Fibroblast of the conjunctiva (primary cell): ENCODE results near the gene NUDCD3.

Source experiments
- DNase-seq: peaks from one replicate; pipeline ENCODE4 v3.0.0-alpha.2; 2010; ENCODE audit warnings: low read depth

The NUDCD3 gene

GRCh38 chr7:44477938-44478337 lies 12.5 kb downstream of the NUDCD3 start:
- DNase-seq: no peak

GRCh38 chr7:44477063-44477830 lies 13.2 kb downstream of the NUDCD3 start:
- peak; percentile 69 for DNase-seq

GRCh38 chr7:44476313-44476712 lies 14.1 kb downstream of the NUDCD3 start:
- DNase-seq: no peak

GRCh38 chr7:44473295-44473694 lies 17.2 kb downstream of the NUDCD3 start:
- DNase-seq: no peak

- DNase-seq: no peak
Observed at GRCh38 chr7:44472843-44473242, 17.6 kb downstream of the NUDCD3 start.

GRCh38 chr7:44471850-44472249 lies 18.6 kb downstream of the NUDCD3 start:
- no peak for DNase-seq

- DNase-seq: no peak
Observed at GRCh38 chr7:44471436-44471835, 19.0 kb downstream of the NUDCD3 start.

GRCh38 chr7:44470628-44471245 lies 19.7 kb downstream of the NUDCD3 start:
- DNase-seq: no peak

- DNase-seq: no peak
Observed at GRCh38 chr7:44470135-44470479, 20.4 kb downstream of the NUDCD3 start.

GRCh38 chr7:44469461-44470134 lies 20.9 kb downstream of the NUDCD3 start:
- no peak for DNase-seq

GRCh38 chr7:44467217-44467548 lies 23.3 kb downstream of the NUDCD3 start:
- no peak for DNase-seq

GRCh38 chr7:44466300-44467216 lies 23.9 kb downstream of the NUDCD3 start:
- DNase-seq: peak; percentile 51

GRCh38 chr7:44465490-44465889 lies 25.0 kb downstream of the NUDCD3 start:
- DNase-seq: no peak

GRCh38 chr7:44463169-44463808 lies 27.2 kb downstream of the NUDCD3 start:
- DNase-seq: no peak

GRCh38 chr7:44461387-44461786 lies 29.1 kb downstream of the NUDCD3 start:
- no peak for DNase-seq

GRCh38 chr7:44460325-44460724 lies 30.1 kb downstream of the NUDCD3 start:
- DNase-seq: no peak

GRCh38 chr7:44455155-44455554 lies 35.3 kb downstream of the NUDCD3 start:
- no peak for DNase-seq

- no peak for DNase-seq
Observed at GRCh38 chr7:44454348-44454747, 36.1 kb downstream of the NUDCD3 start.

GRCh38 chr7:44451123-44451522 lies 39.3 kb downstream of the NUDCD3 start:
- DNase-seq: no peak

GRCh38 chr7:44449584-44449928 lies 40.9 kb downstream of the NUDCD3 start:
- DNase-seq: peak; percentile 35

- no peak for DNase-seq
Observed at GRCh38 chr7:44448922-44449583, 41.4 kb downstream of the NUDCD3 start.
